B cell (primary cell): ENCODE measurements around the gene PRIM1. TPM values are rescaled to one million over a fixed set of nuclear protein-coding genes. Genes with fewer than 3 reads are reported as not detected.

ENCODE experiments used
- ATAC-seq: fragments of 200-7000 bp; cut with Tn5 transposase; one replicate; pipeline ENCODE4 v1.10.0; 2021; ENCODE audit warnings: low read depth, mild to moderate bottlenecking, moderate number of reproducible peaks, moderate library complexity
- CTCF ChIA-PET: fragments of 350-600 bp; sonication (Branson Sonifier 250); formaldehyde crosslinking; loops from one replicate; lab custom pipeline; 2021; ENCODE audit warnings: antibody characterized with exemption, inconsistent platforms; lab: Charles Lee
- POLR2A ChIA-PET: fragments of 350-600 bp; sonication (Branson Sonifier 250); formaldehyde crosslinking; loops from one replicate; lab custom pipeline; 2021; ENCODE audit warnings: antibody characterized with exemption; lab: Charles Lee
- DNase-seq: peaks from one replicate; pipeline ENCODE4 v3.0.0; 2013
- H2AFZ ChIP-seq: 2 replicates; pipeline ENCODE4 v1.6.1; 2012; ENCODE audit warnings: mild to moderate bottlenecking, low read depth, low read length; ENCODE audit not compliant: insufficient read depth, poor library complexity, severe bottlenecking
- H3K27ac ChIP-seq, 2 donors: 1 replicate in 1 of 2; 2 replicates in 1 of 2; pipeline ENCODE4 v1.5.1; 2012 to 2013; ENCODE audit warnings: low read length in 2 of 2, mild to moderate bottlenecking in 2 of 2, moderate library complexity in 1 of 2
- H3K27me3 ChIP-seq, 4 experiments: fragments of 200-600 bp in 1 of 4; sonication (generic) in 1 of 4; replicated peaks in 1 of 4; 1 replicate in 2 of 4; 2 replicates in 2 of 4; pipeline versions ENCODE4 v1.6.1 to v1.7.0; 2013 to 2016; ENCODE audit warnings: low read length in 3 of 4, mild to moderate bottlenecking in 2 of 4, mixed read lengths in 1 of 4, moderate library complexity in 1 of 4; ENCODE audit not compliant: insufficient read depth in 4 of 4, control insufficient read depth in 3 of 4; ENCODE audit errors: control extremely low read depth in 1 of 4
- H3K36me3 ChIP-seq, 2 experiments: replicated peaks in 1 of 2; 1 replicate in 1 of 2; 2 replicates in 1 of 2; pipeline versions ENCODE4 v1.6.1 to v1.7.1; 2013; ENCODE audit warnings: low read length in 1 of 2; ENCODE audit not compliant: insufficient read depth in 2 of 2, control insufficient read depth in 1 of 2; ENCODE audit errors: control extremely low read depth in 1 of 2, extremely low read depth in 1 of 2
- H3K4me1 ChIP-seq, 2 donors: fragments of 200-600 bp in 1 of 2; sonication (generic) in 1 of 2; 1 replicate in 1 of 2; 2 replicates in 1 of 2; pipeline versions ENCODE4 v1.5.1 to v1.6.1; 2013 to 2017; ENCODE audit warnings: low read length in 2 of 2; ENCODE audit not compliant: control insufficient read depth in 2 of 2, insufficient read depth in 2 of 2
- H3K4me2 ChIP-seq: replicated peaks from 2 replicates; pipeline ENCODE3; 2012; ENCODE audit warnings: mild to moderate bottlenecking, low read depth, low read length; ENCODE audit not compliant: poor library complexity, severe bottlenecking
- H3K4me3 ChIP-seq, 5 experiments: fragments of 200-600 bp in 1 of 5; sonication (generic) in 1 of 5; 1 replicate in 3 of 5; 2 replicates in 2 of 5; pipeline versions ENCODE4 v1.5.1 to v1.7.0; 2011 to 2016; ENCODE audit warnings: low read length in 4 of 5, mild to moderate bottlenecking in 4 of 5, low read depth in 2 of 5, control low read depth in 1 of 5, moderate library complexity in 1 of 5; ENCODE audit not compliant: insufficient read depth in 1 of 5; ENCODE audit errors: control extremely low read depth in 1 of 5, extremely low read depth in 1 of 5
- H3K79me2 ChIP-seq: fragments of 200-600 bp; sonication (generic); one replicate; pipeline ENCODE4 v1.6.0; 2016; ENCODE audit warnings: low read length; ENCODE audit not compliant: control insufficient read depth, insufficient read depth
- H3K9ac ChIP-seq: fragments of 200-600 bp; sonication (generic); 2 replicates; pipeline ENCODE4 v1.6.1; 2017; ENCODE audit warnings: mild to moderate bottlenecking, low read length, moderate library complexity
- H3K9me3 ChIP-seq, 3 donors: one replicate each; pipeline versions ENCODE4 v1.6.1 to v1.7.1; 2013; ENCODE audit warnings: low read length in 2 of 3; ENCODE audit not compliant: control insufficient read depth in 2 of 3, insufficient read depth in 1 of 3; ENCODE audit errors: control extremely low read depth in 1 of 3
- H4K20me1 ChIP-seq: 2 replicates; pipeline ENCODE4 v1.6.0; 2012; ENCODE audit warnings: mild to moderate bottlenecking, low read length; ENCODE audit not compliant: insufficient read depth, control insufficient read depth, poor library complexity, severe bottlenecking
- H3K27ac Mint-ChIP-seq: one replicate; pipeline ENCODE4 v1.8.0; 2021; ENCODE audit warnings: mixed read lengths
- H3K27me3 Mint-ChIP-seq: one replicate; pipeline ENCODE4 v1.8.0; 2021; ENCODE audit warnings: mixed read lengths
- H3K4me1 Mint-ChIP-seq: one replicate; pipeline ENCODE4 v1.8.0; 2021; ENCODE audit warnings: mixed read lengths
- H3K4me3 Mint-ChIP-seq: one replicate; pipeline ENCODE4 v1.8.0; 2021; ENCODE audit warnings: mixed read lengths
- H3K9me3 Mint-ChIP-seq: one replicate; pipeline ENCODE4 v1.8.0; 2022; ENCODE audit warnings: mixed read lengths; ENCODE audit not compliant: insufficient read depth
- EZH2 ChIP-seq: IDR thresholded peaks from 2 replicates; pipeline ENCODE4 v1.6.1; 2012; ENCODE audit warnings: borderline replicate concordance, low read depth, mild to moderate bottlenecking, moderate library complexity, low read length; ENCODE audit not compliant: insufficient read depth, poor library complexity, severe bottlenecking
- WGBS: methylation state at CpG from one replicate; pipeline ENCODE4 v1.1.5; 2013; ENCODE audit warnings: missing lambda C conversion rate; ENCODE audit not compliant: insufficient coverage; 5-methylcytosine and 5-hydroxymethylcytosine counted together
- intact Hi-C: fragments of 100-400 bp; cut with micrococcal nuclease; formaldehyde crosslinking; loops from one replicate; pipeline ENCODE4 v1.10.0; 2022
- polyA plus RNA-seq: library from polyadenylated mRNA; depleted of rRNA; stranded (reverse); fragments of >200 nt; gene quantifications from 2 replicates; pipeline ENCODE4 v1.2.3, GENCODE V29; 2012
- total RNA-seq, 2 donors: library from RNA; stranded (reverse); fragments of 120-200 nt in 1 of 2; gene quantifications; 1 replicate in 1 of 2; 2 replicates in 1 of 2; pipeline versions ENCODE4 v1.2.3 to v1.2.4, GENCODE V29; 2013 to 2022
- TF ChIP-seq, protein P1 (sequence below): fragments of 200-600 bp; IDR thresholded peaks from one replicate; pipeline ENCODE4 v1.8.0; 2022; ENCODE audit warnings: antibody characterized with exemption, mild to moderate bottlenecking

The PRIM1 gene
- total and polyA plus RNA-seq, 2 donors (not counting 1 experiment from before 2014, with no cell fraction given) = 16.9 to 25.4 TPM

DNA sequence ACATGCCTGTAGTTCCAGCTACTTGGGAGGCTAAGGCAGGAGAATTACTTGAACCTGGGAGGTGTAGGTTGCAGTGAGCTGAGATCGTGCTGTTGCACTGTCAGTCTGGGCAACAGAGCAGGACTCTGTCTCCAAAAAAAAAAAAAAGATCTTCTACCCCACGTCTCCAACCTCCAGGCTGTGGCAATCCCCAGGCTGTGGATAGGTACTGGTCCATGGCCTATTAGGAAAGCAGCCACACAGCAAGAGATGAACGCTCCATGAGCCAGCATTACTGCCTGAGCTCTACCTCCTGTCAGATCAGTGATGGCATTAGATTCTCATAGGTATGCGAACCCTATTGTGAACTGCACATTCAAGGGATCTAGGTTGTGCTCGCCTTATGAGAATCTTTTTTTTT is 58.0 kb downstream of the PRIM1 start:
- H3K4me1 ChIP-seq = peaks cover 2 to 7% of the 10 kb centered on the region in 2 donors
- no peak overlapping the region for H3K4me3 ChIP-seq
- H3K4me3 Mint-ChIP-seq = no peak overlapping the region
- no peak overlapping the region for H3K9ac ChIP-seq
- H3K27ac Mint-ChIP-seq = no peak overlapping the region
- no peaks in the 10 kb centered on the region for H3K27me3 Mint-ChIP-seq
- POLR2A ChIA-PET = interaction anchor here (0.7 to 1.1 kb wide), 2 partner anchors 20 to 30 kb away, joined by 3 to 5 read pairs; no protein-coding TSS in a partner anchor
- H3K36me3 ChIP-seq = no peaks in the 10 kb centered on the region
- CTCF ChIA-PET = interaction anchor here (0.5 to 0.7 kb wide), 2 partner anchors 30 to 63 kb away, joined by 3 to 4 read pairs; no protein-coding TSS in a partner anchor
- no peak overlapping the region for H3K4me2 ChIP-seq
- no peaks in the 10 kb centered on the region for H3K27me3 ChIP-seq
- TF ChIP-seq, protein P1, sequence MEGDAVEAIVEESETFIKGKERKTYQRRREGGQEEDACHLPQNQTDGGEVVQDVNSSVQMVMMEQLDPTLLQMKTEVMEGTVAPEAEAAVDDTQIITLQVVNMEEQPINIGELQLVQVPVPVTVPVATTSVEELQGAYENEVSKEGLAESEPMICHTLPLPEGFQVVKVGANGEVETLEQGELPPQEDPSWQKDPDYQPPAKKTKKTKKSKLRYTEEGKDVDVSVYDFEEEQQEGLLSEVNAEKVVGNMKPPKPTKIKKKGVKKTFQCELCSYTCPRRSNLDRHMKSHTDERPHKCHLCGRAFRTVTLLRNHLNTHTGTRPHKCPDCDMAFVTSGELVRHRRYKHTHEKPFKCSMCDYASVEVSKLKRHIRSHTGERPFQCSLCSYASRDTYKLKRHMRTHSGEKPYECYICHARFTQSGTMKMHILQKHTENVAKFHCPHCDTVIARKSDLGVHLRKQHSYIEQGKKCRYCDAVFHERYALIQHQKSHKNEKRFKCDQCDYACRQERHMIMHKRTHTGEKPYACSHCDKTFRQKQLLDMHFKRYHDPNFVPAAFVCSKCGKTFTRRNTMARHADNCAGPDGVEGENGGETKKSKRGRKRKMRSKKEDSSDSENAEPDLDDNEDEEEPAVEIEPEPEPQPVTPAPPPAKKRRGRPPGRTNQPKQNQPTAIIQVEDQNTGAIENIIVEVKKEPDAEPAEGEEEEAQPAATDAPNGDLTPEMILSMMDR = no peak
- TF ChIP-seq EZH2 = no peak
- peaks cover 3% of the 10 kb centered on the region for H3K79me2 ChIP-seq
- no peak overlapping the region for H3K27ac ChIP-seq
- intact Hi-C loops = no loop called here
- no peaks in the 10 kb centered on the region for H4K20me1 ChIP-seq
- H3K9me3 Mint-ChIP-seq = no peaks in the 10 kb centered on the region
- no peak for DNase-seq
- no peak overlapping the region for H2AFZ ChIP-seq
- peaks cover 2% of the 10 kb centered on the region for H3K4me1 Mint-ChIP-seq
- ATAC-seq = no peak
- 87% methylated on average over 4 of the region's 5 CpGs for WGBS
- H3K9me3 ChIP-seq = no peaks in the 10 kb centered on the region

DNA sequence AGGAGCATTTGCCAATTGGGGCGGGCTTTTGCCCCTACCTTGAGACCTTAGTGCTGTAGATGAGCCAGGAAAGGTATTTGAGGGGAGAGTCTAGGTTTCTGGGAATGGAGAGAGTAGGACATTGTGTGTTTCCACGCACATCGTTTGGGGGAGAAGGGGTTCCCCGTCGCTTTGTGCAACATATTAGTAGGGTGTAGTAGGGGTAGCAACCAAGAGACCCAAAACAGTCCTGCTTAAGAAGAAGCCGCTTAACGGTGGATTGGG is 63.3 kb downstream of the PRIM1 start:
- H3K27me3 Mint-ChIP-seq = no peaks in the 10 kb centered on the region
- Histone ChIP-seq H3K79me2 (peaks cover 46% of the 10 kb centered on the region), H2AFZ (peak overlapping the region; percentile 85), H3K27me3 (no peaks in the 10 kb centered on the region), H3K36me3 (peaks cover 0 to 3% of the 10 kb centered on the region in 2 experiments), H3K9ac (peak overlapping the region; percentile 92), H3K27ac (peak overlapping the region; percentile 95), H3K4me2 (peak overlapping the region; percentile 80), H3K4me3 (peak overlapping the region; percentile 66 to 99 (median 80)), H3K9me3 (no peaks in the 10 kb centered on the region), H3K4me1 (peaks cover 27 to 43% of the 10 kb centered on the region in 2 donors), H4K20me1 (peaks cover 17% of the 10 kb centered on the region)
- no peak for ATAC-seq
- peaks cover 35% of the 10 kb centered on the region for H3K4me1 Mint-ChIP-seq
- H3K4me3 Mint-ChIP-seq = peak overlapping the region; percentile 97
- 0% methylated on average over 7 of the region's 7 CpGs for WGBS
- ChIA-PET POLR2A (interaction anchor here (0.8 to 4.0 kb wide), 12 partner anchors 10 to 551 kb away, joined by 3 to 25 read pairs (median 5); partner anchors contain the start of genes ATP5F1B, BAZ2A, NACA and NEMP1), CTCF (interaction anchor here (0.7 to 3.6 kb wide), 3 partner anchors 43 to 1703 kb away, joined by 4 to 21 read pairs (median 4); partner anchors contain the start of gene ATP5F1B)
- TF ChIP-seq, protein P1 = no peak
- no peak for TF ChIP-seq EZH2
- peak overlapping the region; percentile 98 for H3K27ac Mint-ChIP-seq
- intact Hi-C loops = loop anchor here (1.0 to 5.0 kb wide), 11 partner anchors 37 to 832 kb away; partner anchors contain the start of genes BAZ2A, DDIT3, GLS2 and NACA
- no peak for DNase-seq
- H3K9me3 Mint-ChIP-seq = no peaks in the 10 kb centered on the region
